Neural cell (in vitro differentiated cells): ENCODE measurements around the gene AMBN. TPM values are rescaled to one million over a fixed set of nuclear protein-coding genes. Genes with fewer than 3 reads are reported as not detected.

Experiments used
- H2AFZ ChIP-seq: fragments of 200-600, 300-800 bp; sonication (generic), shearing (Covaris generic); 2 replicates; pipeline ENCODE4 v1.6.0; 2014; ENCODE audit warnings: low read depth, mild to moderate bottlenecking, antibody characterized with exemption, low read length, moderate library complexity
- H3F3A ChIP-seq: fragments of 200-600 bp; shearing (Covaris generic); 2 replicates; pipeline ENCODE4 v1.6.1; 2016; ENCODE audit warnings: mild to moderate bottlenecking, moderate library complexity, mixed read lengths, antibody characterized with exemption, low read length; ENCODE audit not compliant: insufficient read depth, poor library complexity, severe bottlenecking
- H3K27ac ChIP-seq: fragments of 200-600, 300-800 bp; sonication (generic), shearing (Covaris generic); 2 replicates; pipeline ENCODE4 v1.5.1; 2014; ENCODE audit warnings: mild to moderate bottlenecking, low read length, moderate library complexity
- H3K27me3 ChIP-seq: fragments of 300-800, 200-600 bp; sonication (generic), shearing (Covaris generic); 2 replicates; pipeline ENCODE4 v1.6.0; 2014; ENCODE audit warnings: mild to moderate bottlenecking, low read depth, low read length, moderate library complexity; ENCODE audit not compliant: insufficient read depth
- H3K36me3 ChIP-seq: fragments of 300-800, 200-600 bp; sonication (generic), shearing (Covaris generic); 2 replicates; pipeline ENCODE4 v1.5.1; 2014; ENCODE audit warnings: mild to moderate bottlenecking, antibody characterized with exemption, low read length, moderate library complexity; ENCODE audit not compliant: insufficient read depth
- H3K4me2 ChIP-seq: fragments of 300-800, 200-600 bp; sonication (generic), shearing (Covaris generic); 2 replicates; pipeline ENCODE4 v1.6.0; 2014; ENCODE audit warnings: mild to moderate bottlenecking, low read length
- H3K4me3 ChIP-seq: fragments of 300-800, 200-600 bp; sonication (generic), shearing (Covaris generic); 2 replicates; pipeline ENCODE4 v1.5.1; 2014; ENCODE audit warnings: mild to moderate bottlenecking, low read length, moderate library complexity
- H3K79me2 ChIP-seq: fragments of 200-600 bp; shearing (Covaris generic); replicated peaks from 2 replicates; pipeline ENCODE4 v1.6.0; 2014; ENCODE audit warnings: mild to moderate bottlenecking, low read length, moderate library complexity; ENCODE audit not compliant: insufficient read depth
- H3K9ac ChIP-seq: fragments of 300-800, 200-600 bp; sonication (generic), shearing (Covaris generic); 2 replicates; pipeline ENCODE4 v1.6.1; 2016; ENCODE audit warnings: mild to moderate bottlenecking, low read length, mixed read lengths
- H3K9me2 ChIP-seq: fragments of 200-600 bp; shearing (Covaris generic); 2 replicates; pipeline ENCODE4 v1.6.1; 2016; ENCODE audit warnings: mild to moderate bottlenecking, low read length, mixed read lengths; ENCODE audit not compliant: insufficient read depth
- H3K9me3 ChIP-seq: fragments of 200-600, 300-800 bp; sonication (generic), shearing (Covaris generic); 2 replicates; pipeline ENCODE4 v1.6.1; 2016; ENCODE audit warnings: mild to moderate bottlenecking, mixed run types, low read length, moderate library complexity, mixed read lengths
- H4K20me1 ChIP-seq: fragments of 200-600 bp; shearing (Covaris generic); 2 replicates; pipeline ENCODE4 v1.6.1; 2016; ENCODE audit warnings: mild to moderate bottlenecking, mixed run types; ENCODE audit not compliant: insufficient read depth
- EP300 ChIP-seq: fragments of 450-650 bp; conservative IDR thresholded peaks from 2 replicates; pipeline ENCODE4 v1.6.1; 2014; ENCODE audit warnings: antibody characterized with exemption, mild to moderate bottlenecking, moderate library complexity; ENCODE audit not compliant: poor library complexity, severe bottlenecking
- EZH2 ChIP-seq: fragments of 200-600, 300-800 bp; shearing (Covaris generic), sonication (generic); IDR thresholded peaks from 2 replicates; pipeline ENCODE4 v1.6.1; 2014; ENCODE audit warnings: antibody characterized with exemption, low read length, borderline replicate concordance, mild to moderate bottlenecking; ENCODE audit not compliant: insufficient read depth, poor library complexity, severe bottlenecking
- MXI1 ChIP-seq: fragments of 450-650 bp; conservative IDR thresholded peaks from 2 replicates; pipeline ENCODE4 v1.6.1; 2014; ENCODE audit warnings: antibody characterized with exemption, mild to moderate bottlenecking; ENCODE audit not compliant: poor library complexity, severe bottlenecking
- POLR2AphosphoS5 ChIP-seq: IDR thresholded peaks from 2 replicates; pipeline ENCODE4 v1.6.1; 2012
- RAD21 ChIP-seq: fragments of 450-650 bp; conservative IDR thresholded peaks from 2 replicates; pipeline ENCODE4 v1.6.1; 2014; ENCODE audit warnings: antibody characterized with exemption, mild to moderate bottlenecking, moderate library complexity
- SMC3 ChIP-seq: fragments of 450-650 bp; conservative IDR thresholded peaks from 2 replicates; pipeline ENCODE4 v1.6.1; 2014; ENCODE audit warnings: antibody characterized with exemption, mild to moderate bottlenecking, moderate library complexity; ENCODE audit not compliant: poor library complexity
- TAF1 ChIP-seq: IDR thresholded peaks from 2 replicates; pipeline ENCODE4 v1.6.1; 2012; ENCODE audit warnings: low read depth
- polyA minus RNA-seq: library from RNA; depleted of rRNA, polyadenylated mRNA; stranded (reverse); fragments of >200 nt; gene quantifications from 2 replicates; pipeline ENCODE4 v1.2.3, GENCODE V29; 2014
- polyA plus RNA-seq: library from polyadenylated mRNA; depleted of rRNA; stranded (reverse); fragments of >200 nt; gene quantifications from 2 replicates; pipeline ENCODE4 v1.2.3, GENCODE V29; 2014
- TF ChIP-seq, protein P1 (sequence below): IDR thresholded peaks from 2 replicates; pipeline ENCODE4 v1.6.1; 2012; ENCODE audit warnings: borderline replicate concordance
- TF ChIP-seq, protein P2 (sequence below): fragments of 450-650 bp; IDR thresholded peaks from 2 replicates; pipeline ENCODE4 v1.5.1; 2014; ENCODE audit warnings: antibody characterized with exemption, mild to moderate bottlenecking, moderate library complexity; ENCODE audit not compliant: poor library complexity, severe bottlenecking

AMBN gene, protein sequence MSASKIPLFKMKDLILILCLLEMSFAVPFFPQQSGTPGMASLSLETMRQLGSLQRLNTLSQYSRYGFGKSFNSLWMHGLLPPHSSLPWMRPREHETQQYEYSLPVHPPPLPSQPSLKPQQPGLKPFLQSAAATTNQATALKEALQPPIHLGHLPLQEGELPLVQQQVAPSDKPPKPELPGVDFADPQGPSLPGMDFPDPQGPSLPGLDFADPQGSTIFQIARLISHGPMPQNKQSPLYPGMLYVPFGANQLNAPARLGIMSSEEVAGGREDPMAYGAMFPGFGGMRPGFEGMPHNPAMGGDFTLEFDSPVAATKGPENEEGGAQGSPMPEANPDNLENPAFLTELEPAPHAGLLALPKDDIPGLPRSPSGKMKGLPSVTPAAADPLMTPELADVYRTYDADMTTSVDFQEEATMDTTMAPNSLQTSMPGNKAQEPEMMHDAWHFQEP
- 1.2 and 1.5 TPM in 2 replicates for polyA plus RNA-seq
- polyA minus RNA-seq: 0.46 and 0.49 TPM in 2 replicates

DNA sequence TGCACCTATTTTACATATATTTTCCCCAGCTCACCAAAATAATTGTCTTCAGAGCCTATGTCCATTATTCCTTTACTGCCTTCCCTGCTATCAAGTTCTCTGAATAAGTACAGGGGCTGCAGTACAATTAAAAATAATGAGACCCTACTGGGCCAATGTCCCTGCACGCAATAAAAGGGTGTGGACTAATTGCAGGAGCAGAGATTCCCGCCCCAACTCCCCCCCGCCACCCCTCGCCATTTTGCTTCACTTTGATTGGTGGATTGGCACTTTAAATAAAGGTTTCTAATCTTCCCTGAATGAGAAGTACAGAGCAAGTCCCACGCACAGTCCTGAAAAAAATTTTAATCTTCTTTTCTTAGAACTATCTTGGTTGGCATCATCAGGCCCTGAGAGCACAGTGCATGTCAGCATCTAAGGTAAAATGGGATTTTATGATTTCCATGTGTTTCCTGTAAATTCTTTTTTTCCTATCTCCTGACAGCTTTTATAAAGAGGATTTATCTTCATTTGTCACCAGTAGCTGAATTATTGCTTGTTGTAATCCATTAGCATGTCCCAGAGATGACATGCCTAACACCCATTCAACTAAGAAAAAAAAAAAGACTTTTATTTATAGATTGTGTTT, at the start of gene AMBN:
AMBN (plus strand) TSS at position 302 of the 628 bp plus-strand sequence; CDS start at position 405, 103 bp downstream.
- H2AFZ ChIP-seq: peak within 1 kb of the TSS; percentile 30
- H4K20me1 ChIP-seq: no peaks in the 10 kb centered on the region
- peak within 1 kb of the TSS; percentile 46 for H3K4me3 ChIP-seq
- no peaks in the 10 kb centered on the region for H3K36me3 ChIP-seq
- H3K9me3 ChIP-seq: no peaks in the 10 kb centered on the region
- H3K27me3 ChIP-seq: no peaks in the 10 kb centered on the region
- TF ChIP-seq EP300 (peak; percentile 65), POLR2AphosphoS5 (no peak)
- TF ChIP-seq, protein P1, sequence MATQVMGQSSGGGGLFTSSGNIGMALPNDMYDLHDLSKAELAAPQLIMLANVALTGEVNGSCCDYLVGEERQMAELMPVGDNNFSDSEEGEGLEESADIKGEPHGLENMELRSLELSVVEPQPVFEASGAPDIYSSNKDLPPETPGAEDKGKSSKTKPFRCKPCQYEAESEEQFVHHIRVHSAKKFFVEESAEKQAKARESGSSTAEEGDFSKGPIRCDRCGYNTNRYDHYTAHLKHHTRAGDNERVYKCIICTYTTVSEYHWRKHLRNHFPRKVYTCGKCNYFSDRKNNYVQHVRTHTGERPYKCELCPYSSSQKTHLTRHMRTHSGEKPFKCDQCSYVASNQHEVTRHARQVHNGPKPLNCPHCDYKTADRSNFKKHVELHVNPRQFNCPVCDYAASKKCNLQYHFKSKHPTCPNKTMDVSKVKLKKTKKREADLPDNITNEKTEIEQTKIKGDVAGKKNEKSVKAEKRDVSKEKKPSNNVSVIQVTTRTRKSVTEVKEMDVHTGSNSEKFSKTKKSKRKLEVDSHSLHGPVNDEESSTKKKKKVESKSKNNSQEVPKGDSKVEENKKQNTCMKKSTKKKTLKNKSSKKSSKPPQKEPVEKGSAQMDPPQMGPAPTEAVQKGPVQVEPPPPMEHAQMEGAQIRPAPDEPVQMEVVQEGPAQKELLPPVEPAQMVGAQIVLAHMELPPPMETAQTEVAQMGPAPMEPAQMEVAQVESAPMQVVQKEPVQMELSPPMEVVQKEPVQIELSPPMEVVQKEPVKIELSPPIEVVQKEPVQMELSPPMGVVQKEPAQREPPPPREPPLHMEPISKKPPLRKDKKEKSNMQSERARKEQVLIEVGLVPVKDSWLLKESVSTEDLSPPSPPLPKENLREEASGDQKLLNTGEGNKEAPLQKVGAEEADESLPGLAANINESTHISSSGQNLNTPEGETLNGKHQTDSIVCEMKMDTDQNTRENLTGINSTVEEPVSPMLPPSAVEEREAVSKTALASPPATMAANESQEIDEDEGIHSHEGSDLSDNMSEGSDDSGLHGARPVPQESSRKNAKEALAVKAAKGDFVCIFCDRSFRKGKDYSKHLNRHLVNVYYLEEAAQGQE: peak; percentile 78
- H3K79me2 ChIP-seq: no peaks in the 10 kb centered on the region
- H3K27ac ChIP-seq: peak within 1 kb of the TSS; percentile 61
- H3K4me2 ChIP-seq: peak within 1 kb of the TSS; percentile 58
- H3K9ac ChIP-seq: no peak within 1 kb of the TSS
- no peaks in the 10 kb centered on the region for H3K9me2 ChIP-seq
- H3F3A ChIP-seq: no peaks in the 10 kb centered on the region

- H3K36me3 ChIP-seq: no peaks in the 10 kb centered on the region
- H3K9me2 ChIP-seq: no peaks in the 10 kb centered on the region
- H3K27ac ChIP-seq: no peak overlapping the region
- H3K4me3 ChIP-seq: no peak overlapping the region
- no peaks in the 10 kb centered on the region for H3F3A ChIP-seq
- H3K4me2 ChIP-seq: no peak overlapping the region
- TF ChIP-seq RAD21 (no peak), SMC3 (no peak), TAF1 (no peak), POLR2AphosphoS5 (no peak), EZH2 (no peak), EP300 (no peak), MXI1 (no peak)
- TF ChIP-seq, protein P1: no peak
- TF ChIP-seq, protein P2, sequence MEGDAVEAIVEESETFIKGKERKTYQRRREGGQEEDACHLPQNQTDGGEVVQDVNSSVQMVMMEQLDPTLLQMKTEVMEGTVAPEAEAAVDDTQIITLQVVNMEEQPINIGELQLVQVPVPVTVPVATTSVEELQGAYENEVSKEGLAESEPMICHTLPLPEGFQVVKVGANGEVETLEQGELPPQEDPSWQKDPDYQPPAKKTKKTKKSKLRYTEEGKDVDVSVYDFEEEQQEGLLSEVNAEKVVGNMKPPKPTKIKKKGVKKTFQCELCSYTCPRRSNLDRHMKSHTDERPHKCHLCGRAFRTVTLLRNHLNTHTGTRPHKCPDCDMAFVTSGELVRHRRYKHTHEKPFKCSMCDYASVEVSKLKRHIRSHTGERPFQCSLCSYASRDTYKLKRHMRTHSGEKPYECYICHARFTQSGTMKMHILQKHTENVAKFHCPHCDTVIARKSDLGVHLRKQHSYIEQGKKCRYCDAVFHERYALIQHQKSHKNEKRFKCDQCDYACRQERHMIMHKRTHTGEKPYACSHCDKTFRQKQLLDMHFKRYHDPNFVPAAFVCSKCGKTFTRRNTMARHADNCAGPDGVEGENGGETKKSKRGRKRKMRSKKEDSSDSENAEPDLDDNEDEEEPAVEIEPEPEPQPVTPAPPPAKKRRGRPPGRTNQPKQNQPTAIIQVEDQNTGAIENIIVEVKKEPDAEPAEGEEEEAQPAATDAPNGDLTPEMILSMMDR: no peak
- no peaks in the 10 kb centered on the region for H3K9me3 ChIP-seq
- H2AFZ ChIP-seq: no peak overlapping the region
- no peaks in the 10 kb centered on the region for H3K27me3 ChIP-seq
- H4K20me1 ChIP-seq: no peaks in the 10 kb centered on the region
- no peak overlapping the region for H3K9ac ChIP-seq
- H3K79me2 ChIP-seq: no peaks in the 10 kb centered on the region
Measured at GRCh38 chr4:70544279-70544868, 47.7 kb upstream of the AMBN start.
